SK-N-SH treated with all-trans-retinoic acid at 6 μM for 48 hours (cell line): Measurements from ENCODE around the gene MIGA2.
A peak's percentile ranks its signal among the peaks of the same experiment; 100 is the strongest.

ENCODE experiments used
- ARNTL ChIP-seq: fragments of 450-650 bp; formaldehyde crosslinking; IDR thresholded peaks from 2 replicates; pipeline ENCODE4 v1.5.0; 2020; ENCODE audit warnings: low read depth, mild to moderate bottlenecking, moderate library complexity, borderline replicate concordance
- BACH2 ChIP-seq: fragments of 250-450 bp; sonication (Bioruptor Pico); IDR thresholded peaks from 2 replicates; pipeline ENCODE4 v1.9.0; 2021; ENCODE audit warnings: mild to moderate bottlenecking, borderline replicate concordance
- CREB5 ChIP-seq: fragments of 250-450 bp; sonication (Bioruptor Pico); IDR thresholded peaks from 2 replicates; pipeline ENCODE4 v1.5.1; 2020; ENCODE audit warnings: low read depth, mild to moderate bottlenecking, moderate library complexity
- ESRRG ChIP-seq: fragments of 250-450 bp; sonication (Bioruptor Pico); IDR thresholded peaks from 2 replicates; pipeline ENCODE4 v1.6.1; 2021; ENCODE audit warnings: mild to moderate bottlenecking
- GLIS3 ChIP-seq: fragments of 250-450 bp; sonication (Bioruptor Pico); IDR thresholded peaks from 2 replicates; pipeline ENCODE4 v1.5.0; 2020; ENCODE audit warnings: mild to moderate bottlenecking, moderate library complexity
- PATZ1 ChIP-seq: fragments of 250-450 bp; sonication (Bioruptor Pico); IDR thresholded peaks from 2 replicates; pipeline ENCODE4 v1.8.0; 2020; ENCODE audit warnings: mild to moderate bottlenecking, moderate library complexity, borderline replicate concordance
- TOX ChIP-seq: fragments of 250-450 bp; sonication (Bioruptor Pico); IDR thresholded peaks from 2 replicates; pipeline ENCODE4 v1.8.0; 2021; ENCODE audit warnings: mild to moderate bottlenecking, moderate library complexity, borderline replicate concordance
- ZC3H10 ChIP-seq: fragments of 250-450 bp; sonication (Bioruptor Pico); IDR thresholded peaks from 2 replicates; pipeline ENCODE4 v1.5.1; 2021; ENCODE audit warnings: mild to moderate bottlenecking, moderate library complexity
- ZFP3 ChIP-seq: fragments of 250-450 bp; sonication (Bioruptor Pico); IDR thresholded peaks from 2 replicates; pipeline ENCODE4 v1.5.0; 2020; ENCODE audit warnings: mild to moderate bottlenecking, moderate library complexity
- ZFP30 ChIP-seq: fragments of 450-650 bp; formaldehyde crosslinking; IDR thresholded peaks from 2 replicates; pipeline ENCODE4 v1.5.0; 2022; ENCODE audit warnings: mild to moderate bottlenecking, moderate library complexity
- TF ChIP-seq, protein P1 (sequence below): fragments of 250-450 bp; sonication (Bioruptor Pico); IDR thresholded peaks from 2 replicates; pipeline ENCODE4 v1.5.1; 2021; ENCODE audit warnings: mild to moderate bottlenecking, moderate library complexity
- TF ChIP-seq, protein P2 (sequence below): fragments of 250-450 bp; sonication (Bioruptor Pico); IDR thresholded peaks from 2 replicates; pipeline ENCODE4 v1.5.0; 2020; ENCODE audit warnings: mild to moderate bottlenecking, moderate library complexity
- TF ChIP-seq, protein P3 (sequence below): fragments of 250-450 bp; sonication (Bioruptor Pico); IDR thresholded peaks from 2 replicates; pipeline ENCODE4 v1.8.0; 2021; ENCODE audit warnings: low read depth, mild to moderate bottlenecking, moderate library complexity, borderline replicate concordance

DNA sequence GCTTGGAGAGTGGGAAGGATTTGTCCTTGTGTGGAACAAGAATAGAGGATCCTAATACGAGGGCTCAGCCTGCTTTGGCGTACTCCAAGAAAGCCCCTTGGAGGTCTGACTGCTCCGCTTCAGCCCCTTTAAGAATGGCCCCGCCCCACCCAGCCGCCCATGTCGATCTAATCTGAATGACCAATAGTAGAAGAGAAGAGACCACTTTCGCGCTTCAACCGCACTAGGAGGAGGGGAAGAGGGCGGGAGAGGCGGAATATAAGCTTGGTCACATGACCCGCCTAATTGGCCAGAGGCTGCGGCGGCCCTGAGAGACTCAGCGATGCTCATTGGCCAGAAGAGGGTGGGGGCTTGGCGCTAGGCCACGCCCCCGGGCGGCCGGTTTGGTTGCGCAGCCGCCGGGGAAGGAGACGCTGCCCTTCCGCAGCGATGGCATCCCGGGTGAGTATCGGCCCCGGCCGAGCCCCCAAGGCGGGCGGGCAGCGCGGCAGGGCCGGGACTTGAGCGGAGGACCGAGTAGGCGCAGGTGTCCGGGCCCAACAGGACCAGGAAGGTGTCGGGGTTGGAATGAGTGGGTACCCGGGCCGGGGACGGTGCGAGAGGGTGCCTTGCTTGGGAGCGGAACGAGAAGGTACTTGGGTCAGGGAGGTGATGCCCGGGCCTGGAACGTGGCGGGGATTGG lies at the start of gene MIGA2:
- 0 out of 2 replicates have a peak, but pooled peaks have one; percentile 12 for TF ChIP-seq GLIS3
- TF ChIP-seq ESRRG (CRISPR knock-in tag) = no peak
- TF ChIP-seq ARNTL (CRISPR knock-in tag) = no peak
- no peak for TF ChIP-seq ZFP30 (CRISPR knock-in tag)
- no peak for TF ChIP-seq ZC3H10 (CRISPR knock-in tag)
- no peak for TF ChIP-seq PATZ1
- no peak for TF ChIP-seq ZFP3 (CRISPR knock-in tag)
- TF ChIP-seq, protein P1, sequence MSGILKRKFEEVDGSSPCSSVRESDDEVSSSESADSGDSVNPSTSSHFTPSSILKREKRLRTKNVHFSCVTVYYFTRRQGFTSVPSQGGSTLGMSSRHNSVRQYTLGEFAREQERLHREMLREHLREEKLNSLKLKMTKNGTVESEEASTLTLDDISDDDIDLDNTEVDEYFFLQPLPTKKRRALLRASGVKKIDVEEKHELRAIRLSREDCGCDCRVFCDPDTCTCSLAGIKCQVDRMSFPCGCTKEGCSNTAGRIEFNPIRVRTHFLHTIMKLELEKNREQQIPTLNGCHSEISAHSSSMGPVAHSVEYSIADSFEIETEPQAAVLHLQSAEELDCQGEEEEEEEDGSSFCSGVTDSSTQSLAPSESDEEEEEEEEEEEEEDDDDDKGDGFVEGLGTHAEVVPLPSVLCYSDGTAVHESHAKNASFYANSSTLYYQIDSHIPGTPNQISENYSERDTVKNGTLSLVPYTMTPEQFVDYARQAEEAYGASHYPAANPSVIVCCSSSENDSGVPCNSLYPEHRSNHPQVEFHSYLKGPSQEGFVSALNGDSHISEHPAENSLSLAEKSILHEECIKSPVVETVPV (CRISPR knock-in tag) = no peak
- no peak for TF ChIP-seq BACH2 (CRISPR knock-in tag)
- TF ChIP-seq, protein P2, sequence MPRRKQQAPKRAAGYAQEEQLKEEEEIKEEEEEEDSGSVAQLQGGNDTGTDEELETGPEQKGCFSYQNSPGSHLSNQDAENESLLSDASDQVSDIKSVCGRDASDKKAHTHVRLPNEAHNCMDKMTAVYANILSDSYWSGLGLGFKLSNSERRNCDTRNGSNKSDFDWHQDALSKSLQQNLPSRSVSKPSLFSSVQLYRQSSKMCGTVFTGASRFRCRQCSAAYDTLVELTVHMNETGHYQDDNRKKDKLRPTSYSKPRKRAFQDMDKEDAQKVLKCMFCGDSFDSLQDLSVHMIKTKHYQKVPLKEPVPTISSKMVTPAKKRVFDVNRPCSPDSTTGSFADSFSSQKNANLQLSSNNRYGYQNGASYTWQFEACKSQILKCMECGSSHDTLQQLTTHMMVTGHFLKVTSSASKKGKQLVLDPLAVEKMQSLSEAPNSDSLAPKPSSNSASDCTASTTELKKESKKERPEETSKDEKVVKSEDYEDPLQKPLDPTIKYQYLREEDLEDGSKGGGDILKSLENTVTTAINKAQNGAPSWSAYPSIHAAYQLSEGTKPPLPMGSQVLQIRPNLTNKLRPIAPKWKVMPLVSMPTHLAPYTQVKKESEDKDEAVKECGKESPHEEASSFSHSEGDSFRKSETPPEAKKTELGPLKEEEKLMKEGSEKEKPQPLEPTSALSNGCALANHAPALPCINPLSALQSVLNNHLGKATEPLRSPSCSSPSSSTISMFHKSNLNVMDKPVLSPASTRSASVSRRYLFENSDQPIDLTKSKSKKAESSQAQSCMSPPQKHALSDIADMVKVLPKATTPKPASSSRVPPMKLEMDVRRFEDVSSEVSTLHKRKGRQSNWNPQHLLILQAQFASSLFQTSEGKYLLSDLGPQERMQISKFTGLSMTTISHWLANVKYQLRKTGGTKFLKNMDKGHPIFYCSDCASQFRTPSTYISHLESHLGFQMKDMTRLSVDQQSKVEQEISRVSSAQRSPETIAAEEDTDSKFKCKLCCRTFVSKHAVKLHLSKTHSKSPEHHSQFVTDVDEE (CRISPR knock-in tag) = no peak
- TF ChIP-seq, protein P3, sequence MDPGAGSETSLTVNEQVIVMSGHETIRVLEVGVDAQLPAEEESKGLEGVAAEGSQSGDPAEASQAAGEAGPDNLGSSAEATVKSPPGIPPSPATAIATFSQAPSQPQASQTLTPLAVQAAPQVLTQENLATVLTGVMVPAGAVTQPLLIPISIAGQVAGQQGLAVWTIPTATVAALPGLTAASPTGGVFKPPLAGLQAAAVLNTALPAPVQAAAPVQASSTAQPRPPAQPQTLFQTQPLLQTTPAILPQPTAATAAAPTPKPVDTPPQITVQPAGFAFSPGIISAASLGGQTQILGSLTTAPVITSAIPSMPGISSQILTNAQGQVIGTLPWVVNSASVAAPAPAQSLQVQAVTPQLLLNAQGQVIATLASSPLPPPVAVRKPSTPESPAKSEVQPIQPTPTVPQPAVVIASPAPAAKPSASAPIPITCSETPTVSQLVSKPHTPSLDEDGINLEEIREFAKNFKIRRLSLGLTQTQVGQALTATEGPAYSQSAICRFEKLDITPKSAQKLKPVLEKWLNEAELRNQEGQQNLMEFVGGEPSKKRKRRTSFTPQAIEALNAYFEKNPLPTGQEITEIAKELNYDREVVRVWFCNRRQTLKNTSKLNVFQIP (CRISPR knock-in tag) = no peak
- no peak for TF ChIP-seq CREB5 (CRISPR knock-in tag)
- TF ChIP-seq TOX (CRISPR knock-in tag) = no peak
